ENCODE results near the gene ZNF444.
"Not testable (repeated sequence)": the region's sequence is repeated elsewhere in the genome, so short reads cannot be mapped to it uniquely, and the experiment has no call there.

Gene ZNF444

DNA sequence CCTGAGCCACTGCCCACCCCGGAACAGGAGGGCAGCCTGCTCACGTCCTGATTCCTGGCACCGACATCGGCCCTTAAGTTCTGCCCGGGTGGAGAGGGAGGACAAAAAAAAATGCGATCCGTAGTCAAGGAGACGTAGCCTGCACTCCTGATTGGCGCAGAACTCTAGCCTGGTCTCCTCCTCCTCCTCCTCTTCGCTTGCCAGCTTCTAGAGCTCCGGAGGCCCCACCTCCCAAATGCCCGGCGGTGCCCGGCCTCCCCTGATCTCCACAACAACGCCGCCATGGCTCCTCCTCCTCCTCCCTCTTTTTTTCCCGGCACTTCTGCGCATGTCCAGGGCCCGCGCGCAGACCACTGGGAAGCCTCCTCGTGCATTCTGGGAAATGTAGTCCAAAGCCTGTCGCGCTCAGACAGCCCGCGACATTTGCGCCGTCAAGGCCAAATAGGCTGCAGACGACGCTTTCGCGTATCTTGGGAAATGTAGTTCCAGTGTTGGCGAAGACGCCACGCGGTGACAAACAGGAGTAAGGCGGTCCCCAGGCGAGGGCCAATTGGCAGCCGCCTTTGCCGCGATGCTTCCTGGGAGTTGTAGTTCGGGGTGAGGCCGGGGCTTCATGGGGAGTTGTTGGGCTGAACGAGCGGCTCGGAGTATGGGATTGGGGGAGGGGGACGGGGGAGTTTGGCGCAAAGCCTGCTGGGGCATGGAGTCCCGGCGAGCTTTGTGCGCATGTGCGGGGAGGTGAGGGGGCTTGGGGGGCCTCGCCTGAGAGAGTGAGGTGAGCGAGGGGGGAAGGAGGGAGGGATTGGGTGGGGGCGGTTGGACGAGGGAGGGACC is at the start of gene ZNF444:
Gene ZNF444, plus strand, starts transcription at position 705 of the 834 bp plus-strand sequence. CDS start 5,625 bp downstream, outside the sequence.
- peak; percentile 99 for DNase-seq

DNA sequence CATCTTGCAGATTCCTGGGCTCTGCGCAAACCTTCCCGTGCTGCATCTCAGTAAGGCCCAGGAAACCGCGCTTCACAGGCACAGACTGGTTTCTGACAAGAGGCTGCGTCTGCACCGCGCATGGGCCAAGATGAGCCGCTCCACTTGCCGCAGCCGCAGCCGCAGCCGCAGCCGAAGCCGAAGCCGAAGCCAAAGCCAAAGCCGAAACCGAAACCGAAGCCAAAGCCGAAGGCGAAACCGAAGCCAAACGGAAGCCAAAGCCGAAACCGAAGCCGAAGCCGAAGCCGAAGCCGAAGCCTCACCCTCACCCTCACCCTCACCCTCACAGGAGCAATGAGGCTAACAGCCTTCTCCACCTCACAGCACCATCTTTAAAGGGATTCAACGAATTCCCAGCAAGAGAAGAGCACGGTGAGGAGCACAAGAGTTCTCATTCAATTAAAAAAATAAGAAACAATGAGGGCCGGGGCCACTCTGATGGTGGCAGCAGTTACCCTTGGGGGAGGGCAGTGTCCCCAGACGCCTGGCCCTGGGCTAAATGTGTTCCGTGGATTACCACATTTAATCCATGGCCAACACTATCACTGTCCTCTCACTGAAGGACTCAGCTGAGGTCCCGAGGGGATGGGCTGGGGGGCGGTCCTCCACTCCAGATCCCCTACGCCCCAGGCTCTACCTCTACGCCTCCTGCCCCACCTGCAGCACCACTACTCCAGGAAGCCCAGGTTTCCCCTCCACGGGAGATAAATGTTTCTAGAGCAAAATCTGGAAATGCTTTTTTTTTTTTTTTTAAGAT is 49.1 kb upstream of the ZNF444 start:
- peak; percentile 8 for DNase-seq

DNA sequence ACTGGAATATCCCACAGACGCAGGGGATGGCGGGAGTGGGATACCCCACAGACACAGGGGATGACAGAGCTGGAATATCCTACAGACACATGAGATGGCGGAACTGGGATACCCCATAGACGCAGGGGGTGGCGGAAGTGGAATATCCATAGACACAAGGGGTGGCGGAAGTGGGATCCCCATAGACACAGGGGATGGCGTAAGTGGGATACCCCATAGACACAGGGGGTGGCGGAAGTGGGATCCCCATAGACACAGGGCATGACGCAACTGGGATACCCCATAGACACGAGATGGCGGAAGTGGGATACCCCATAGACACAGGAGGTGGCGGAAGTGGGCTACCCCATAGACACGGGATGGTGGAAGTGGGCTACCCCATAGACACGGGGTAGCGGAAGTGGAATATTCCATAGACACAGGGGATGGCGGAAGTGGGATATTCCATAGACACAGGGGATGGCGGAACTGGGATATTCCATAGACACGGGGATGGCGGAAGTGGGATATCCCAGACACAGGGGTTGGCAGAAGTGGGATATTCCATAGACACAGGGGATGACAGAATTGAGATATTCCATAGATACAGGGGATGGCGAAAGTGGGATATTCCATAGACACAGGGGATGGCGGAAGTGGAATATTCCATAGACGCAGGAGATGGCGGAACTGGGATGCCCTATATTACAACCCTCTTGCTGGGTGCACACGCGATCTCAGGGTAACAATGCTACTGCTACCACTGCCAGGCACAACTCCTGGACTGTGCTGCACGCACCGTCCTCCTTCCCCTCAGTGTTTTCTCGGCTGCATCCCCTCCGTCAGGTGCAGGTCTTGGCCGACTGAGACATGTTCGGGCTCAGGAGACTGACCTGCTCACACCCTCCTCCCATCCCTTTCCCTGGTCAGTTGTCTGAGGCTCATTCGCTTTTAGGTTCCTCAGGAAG is 48.1 kb upstream of the ZNF444 start:
- no peak for DNase-seq

DNA sequence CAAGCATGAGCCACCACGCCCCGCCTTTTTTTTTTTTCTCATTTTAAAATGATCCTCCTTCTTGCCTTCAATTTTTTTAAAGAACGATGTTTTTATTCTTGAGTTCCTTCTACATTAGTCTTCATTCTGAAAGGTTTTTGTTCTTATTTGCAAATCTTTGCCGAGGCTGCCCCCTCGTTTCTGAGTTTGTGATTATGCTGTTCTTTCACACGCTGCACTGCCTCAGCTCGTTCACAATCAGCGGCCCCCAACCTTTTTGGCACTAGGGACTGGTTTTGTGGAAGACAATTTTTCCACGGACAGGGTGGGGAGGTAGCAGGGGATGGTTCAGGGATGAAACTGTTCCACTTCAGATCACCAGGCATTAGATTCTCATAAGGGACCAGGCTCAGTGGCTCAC is 46.6 kb upstream of the ZNF444 start:
- no peak for DNase-seq

DNA sequence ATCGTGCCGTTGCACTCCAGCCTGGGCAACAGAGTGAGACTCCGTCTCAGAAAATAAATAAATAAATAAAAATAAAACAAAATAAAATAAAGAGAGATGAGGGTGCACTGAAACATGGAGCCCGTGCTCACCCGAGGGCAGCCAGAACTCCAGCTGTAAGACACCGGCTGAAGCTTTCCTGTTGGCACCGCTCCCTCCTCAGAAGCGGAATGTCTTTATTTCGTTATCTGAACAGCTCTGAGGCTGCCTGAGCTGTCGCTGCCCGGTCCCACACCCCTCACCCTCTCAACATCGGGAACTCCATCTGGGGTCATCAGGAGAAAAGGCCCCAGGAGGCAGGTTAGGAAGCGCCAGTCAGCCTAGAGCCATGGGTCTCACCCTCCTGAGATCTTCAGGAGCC is 44.4 kb upstream of the ZNF444 start:
- no peak for DNase-seq

DNA sequence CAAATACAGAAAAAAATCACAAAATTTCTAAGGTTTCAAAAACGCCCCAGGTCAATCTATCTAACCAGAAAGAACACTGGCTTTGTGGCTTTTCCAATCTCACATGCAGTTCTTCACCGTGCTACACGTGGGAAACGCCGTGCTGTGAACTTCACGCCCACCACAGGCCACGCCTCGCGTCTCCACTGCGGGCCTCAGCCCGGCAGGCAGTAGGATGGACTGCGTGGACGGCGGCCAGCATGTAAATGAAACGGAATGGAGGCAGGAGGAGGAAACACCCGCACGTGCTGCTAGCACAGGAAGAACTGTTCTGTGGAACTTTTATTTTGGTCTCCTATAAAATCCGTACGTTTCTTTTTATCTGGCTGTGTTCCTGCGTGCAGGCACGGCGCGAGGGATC is 43.8 kb upstream of the ZNF444 start:
- no peak for DNase-seq

DNA sequence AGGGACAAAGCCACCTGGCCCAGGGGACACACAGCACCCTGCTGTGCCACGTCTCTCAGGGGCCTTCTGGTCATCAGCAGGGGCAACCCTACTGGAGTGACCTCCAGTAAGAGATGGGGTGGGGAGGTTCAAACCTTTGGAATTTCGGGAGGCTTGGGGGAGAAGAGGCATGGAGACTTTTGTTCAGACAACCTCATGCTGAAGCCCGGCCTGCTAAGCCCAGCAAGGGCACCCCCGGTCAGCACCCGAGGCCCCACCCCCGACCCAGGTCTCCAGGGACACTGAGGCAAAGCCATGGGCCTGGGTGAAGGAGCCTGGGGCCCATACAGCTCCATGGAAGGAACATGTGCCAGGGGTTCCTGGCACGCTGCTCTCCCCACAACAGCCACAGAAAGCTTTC is 43.3 kb upstream of the ZNF444 start:
- DNase-seq: no peak

DNA sequence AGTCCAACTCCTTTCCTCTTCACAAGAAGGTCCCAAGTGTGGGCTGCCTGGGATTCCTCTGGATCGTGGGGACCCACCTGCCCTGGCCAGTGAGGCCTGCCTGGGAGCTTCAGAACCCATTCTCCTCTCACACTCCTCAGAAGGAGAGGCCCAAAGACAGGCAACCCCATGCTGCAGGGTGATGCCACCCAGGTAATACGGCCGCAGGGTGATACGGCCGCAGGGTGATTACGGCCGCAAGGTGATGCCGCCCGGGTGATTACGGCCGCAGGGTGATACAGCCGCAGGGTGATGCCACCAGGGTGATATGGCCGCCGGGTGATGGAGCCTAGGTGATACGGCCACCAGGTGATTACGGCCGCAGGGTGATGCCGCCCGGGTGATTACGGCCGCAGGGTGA is 42.9 kb upstream of the ZNF444 start:
- not testable (repeated sequence) for DNase-seq

DNA sequence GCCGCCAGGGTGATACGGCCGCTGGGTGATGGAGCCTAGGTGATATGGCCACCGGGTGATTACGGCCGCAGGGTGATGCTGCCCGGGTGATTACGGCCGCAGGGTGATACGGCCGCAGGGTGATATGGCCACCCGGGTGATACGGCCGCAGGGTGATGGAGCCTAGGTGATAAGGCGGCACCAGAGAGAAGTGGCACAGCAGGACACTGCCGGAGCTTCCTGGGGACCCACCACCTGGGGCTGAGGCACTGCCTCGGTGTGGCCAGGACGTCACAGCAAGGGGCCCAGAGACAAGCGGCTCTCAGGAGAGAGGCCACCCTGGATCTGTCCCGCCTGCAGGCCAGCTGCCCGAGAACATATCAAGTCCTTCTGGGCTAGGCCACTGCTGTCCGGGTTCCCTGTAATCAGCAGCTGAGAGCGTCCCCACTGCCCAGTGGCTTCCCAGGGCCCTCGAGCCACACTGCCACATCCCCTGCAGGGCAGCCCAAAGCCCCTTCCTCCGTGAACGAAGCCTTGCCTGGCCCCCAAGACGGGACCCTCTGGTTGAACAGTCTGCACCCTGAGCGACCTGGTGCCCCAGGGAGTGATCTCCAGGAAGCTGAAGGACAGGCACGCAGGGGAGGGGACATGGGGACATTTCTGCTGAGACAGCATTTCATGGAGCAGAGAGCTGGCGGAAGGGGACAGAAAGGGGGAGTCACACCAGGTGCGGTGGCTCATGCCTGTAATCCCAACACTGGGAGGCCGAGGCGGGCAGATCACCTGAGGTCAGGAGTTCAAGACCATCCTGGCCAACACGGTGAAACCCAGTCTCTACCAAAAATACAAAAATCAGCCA is 42.1 kb upstream of the ZNF444 start:
- DNase-seq: no peak

DNA sequence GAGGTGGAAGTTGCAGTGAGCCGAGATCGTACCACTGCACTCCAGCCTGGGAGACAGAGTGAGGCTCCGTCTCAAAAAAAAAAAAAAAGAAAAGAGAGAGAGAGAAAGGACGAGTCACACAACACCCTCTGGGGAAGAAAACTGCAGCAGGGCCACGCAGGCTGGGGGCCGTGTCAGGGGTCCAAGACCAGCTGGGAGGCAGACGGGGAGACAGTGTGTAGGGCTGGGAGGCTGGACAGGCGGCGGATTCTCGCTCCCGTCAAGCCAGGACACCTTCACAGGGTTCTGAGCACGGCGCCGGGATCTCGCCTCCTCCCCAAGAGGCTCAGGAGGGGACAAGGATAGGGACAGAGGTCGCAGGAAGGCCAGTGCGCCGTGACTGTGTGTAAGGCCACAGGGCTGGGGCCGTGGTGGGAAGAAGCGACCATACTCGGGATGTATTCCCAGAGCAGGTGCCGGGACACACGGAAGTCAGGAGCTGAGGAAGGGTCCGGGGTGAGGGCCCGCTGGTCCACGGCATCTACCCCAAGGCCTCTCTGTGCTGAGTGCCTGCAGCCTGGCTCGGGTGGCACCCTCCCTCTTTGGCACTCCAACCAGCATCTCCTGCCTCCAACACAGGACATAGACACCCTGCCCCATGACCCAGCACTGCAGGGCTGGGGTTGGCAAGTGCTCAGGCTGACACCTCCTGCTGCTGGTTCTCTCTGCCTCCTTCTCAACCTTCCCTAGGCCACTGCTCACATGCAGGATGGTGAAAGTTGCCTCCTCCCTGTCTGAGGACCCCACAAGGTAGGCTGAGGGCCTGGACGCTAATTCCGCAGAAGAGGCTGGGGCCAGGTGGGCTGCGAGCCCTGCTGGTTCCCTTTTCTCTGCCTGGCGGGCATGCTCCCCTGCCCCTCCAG is 41.2 kb upstream of the ZNF444 start:
- DNase-seq: no peak

DNA sequence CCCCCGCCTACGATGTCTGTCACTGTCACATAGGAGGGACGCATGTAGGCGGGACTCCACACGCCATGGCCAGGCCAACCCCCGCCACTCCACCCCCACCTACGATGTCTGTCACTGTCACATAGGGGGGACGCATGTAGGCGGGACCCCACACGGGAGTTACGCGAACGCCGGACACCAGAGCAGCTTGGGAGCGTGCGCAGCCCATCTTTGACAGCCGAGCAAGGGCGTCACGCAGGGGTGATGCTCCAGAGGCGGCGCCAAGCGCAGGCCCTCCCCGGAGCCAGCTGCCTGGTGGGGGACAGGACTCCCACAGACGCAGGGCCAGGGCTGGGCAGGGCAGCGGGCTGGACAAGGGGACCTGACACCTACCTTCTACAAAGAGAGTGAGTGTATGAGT is 40.0 kb upstream of the ZNF444 start:
- DNase-seq: no peak

DNA sequence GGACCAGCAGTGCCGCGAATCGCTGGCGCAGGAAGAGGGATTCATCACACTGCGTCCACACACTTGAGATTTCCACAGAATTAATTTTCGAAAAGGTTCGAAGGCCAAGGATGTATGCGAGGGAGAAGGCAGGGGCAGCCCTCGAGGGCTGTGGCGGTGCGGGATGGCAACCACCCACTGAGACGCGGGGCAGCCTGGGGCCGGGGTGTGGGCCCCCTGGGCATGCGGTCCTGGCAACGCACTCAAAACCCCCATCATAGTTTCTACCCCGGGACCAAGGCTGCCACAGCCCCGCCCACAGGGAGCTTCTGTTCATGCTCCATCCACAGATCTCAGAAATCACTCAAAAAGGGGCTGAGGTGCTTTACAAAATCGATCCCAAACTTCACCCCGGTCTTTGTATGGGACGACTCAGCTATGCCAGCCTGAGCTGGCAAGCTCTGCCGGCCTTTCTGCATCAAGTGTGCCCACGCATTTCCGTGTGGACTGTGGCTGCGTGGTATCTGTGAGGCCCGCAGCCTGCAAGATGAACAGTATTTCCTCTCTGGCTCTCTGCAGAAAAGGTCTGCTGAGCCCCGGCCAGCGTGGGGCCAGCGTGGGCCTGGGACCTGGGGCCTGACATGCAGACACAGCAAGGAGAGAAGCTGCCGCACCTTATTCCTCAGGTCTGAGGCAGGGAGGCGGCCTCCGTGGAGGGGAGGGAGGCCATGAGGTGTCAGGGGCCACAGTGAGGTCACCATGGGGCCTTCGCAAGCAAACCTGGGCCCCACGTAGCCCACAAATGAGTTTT is 39.1 kb upstream of the ZNF444 start:
- DNase-seq: no peak

DNA sequence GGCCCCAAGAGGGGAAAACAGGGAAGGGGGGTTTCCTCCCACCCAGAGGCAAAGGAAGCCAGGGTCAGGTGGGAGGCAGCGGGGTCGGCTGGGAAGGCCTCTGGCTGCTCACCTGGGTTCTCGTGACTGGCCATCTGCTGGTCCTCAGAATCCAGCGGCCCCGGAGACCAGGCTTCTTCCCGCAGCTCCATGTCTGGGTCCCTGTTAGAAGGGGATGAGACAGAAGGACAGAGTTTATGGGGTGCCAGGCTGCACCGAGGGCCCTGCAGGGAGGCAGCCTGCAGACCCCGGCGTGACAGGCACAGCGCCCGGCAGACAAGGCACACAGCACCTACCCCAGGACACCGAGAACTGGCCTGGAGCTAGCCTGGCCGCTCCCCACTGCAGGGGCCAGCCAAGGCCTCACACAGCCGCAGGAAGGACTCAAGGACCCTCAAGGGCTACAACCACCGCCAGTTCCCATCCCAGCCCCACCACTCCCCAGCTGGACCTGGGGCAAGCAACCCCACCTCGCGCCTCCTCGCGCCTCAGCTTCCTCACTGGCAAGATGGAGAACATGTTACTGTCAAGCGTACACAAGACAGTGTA is 38.0 kb upstream of the ZNF444 start:
- DNase-seq: no peak

DNA sequence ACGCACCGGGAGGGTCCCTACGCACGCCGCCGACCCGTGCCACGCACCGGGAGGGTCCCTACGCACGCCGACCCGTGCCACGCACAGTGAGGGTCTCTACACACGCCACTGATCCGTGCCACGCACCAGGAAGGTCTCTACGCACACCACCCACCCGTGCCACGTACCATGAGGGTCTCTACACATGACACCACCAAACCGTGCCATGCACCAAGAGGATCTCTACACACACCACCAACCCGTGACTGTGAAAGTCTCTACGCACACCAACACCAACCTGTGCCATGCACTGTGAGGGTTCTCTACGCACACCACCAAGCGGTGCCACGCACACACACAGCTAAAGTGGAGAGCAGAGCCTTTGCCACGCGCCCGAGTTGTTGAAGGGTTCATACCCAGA is 36.7 kb upstream of the ZNF444 start:
- DNase-seq: no peak

DNA sequence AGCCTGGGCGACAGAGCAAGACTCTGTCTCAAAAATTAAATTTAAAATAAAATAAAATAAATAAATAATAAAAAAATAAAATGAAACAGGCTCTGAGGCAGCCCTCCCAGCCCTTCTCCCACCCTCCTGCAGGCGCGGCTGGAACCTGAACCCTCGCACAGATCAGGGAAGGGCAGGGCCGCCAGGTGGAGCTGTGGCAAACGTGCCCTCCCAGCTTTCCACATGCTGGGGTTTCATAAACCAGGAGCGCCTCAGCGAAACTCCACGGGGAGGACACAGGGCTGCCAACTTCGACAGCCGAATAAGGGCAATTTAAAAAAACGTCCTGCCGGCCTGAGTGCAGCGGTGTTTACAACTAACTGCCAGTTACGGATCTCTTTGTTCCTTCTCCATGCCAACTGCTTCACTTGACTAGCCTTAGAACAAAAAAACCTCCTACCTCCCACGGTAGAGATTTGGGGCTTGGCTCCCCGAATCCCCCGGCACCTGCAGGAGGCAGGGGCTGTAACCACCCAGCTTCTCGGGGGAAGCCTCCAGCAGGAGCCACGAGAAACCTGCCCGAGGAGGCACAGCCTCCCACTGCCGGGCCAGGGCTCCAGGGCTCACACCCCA is 35.9 kb upstream of the ZNF444 start:
- no peak for DNase-seq

DNA sequence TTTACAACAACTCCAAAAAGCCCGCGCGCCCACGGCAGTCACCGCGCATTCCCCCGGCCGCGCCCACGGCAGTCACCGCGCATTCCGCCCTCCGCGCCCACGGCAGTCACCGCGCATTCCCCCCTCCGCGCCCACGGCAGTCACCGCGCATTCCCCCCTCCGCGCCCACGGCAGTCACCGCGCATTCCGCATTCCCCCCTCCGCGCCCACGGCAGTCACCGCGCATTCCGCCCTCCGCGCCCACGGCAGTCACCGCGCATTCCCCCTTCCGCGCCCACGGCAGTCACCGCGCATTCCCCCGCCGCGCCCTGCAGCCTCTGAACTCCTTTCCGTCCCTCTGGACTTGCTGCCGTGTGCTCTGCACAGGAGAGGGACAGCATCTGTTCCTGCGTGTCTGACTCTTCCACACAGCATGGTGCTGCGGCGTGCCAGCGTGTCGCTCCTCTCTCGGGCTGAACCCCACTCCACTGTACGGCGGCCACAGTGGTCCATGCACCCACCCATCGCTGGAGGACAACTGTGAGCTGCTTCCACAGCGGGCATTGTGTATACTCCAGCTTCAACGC is 35.2 kb upstream of the ZNF444 start:
- DNase-seq: not testable (repeated sequence)

DNA sequence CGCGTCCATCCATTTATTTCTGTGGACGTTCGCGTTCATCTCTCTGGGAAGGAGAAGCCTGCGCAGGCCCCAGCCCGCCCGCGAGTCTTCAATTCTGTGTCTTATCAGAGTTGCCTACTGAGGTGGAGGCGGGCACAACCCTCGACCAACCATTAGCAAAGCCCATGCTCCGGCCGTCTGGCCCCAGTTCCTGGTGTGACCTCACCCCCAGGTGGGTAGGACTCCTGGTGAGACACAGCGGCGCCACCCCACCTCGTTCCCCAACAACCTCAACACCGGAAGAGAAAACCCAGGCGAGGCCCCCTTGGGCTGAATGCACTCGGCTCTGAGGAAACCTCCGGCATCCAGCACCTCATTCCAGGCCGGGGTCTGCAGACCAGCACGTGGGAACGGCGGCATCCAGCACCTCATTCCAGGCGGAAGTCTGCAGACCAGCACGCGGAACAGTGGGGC is 34.7 kb upstream of the ZNF444 start:
- DNase-seq: no peak

DNA sequence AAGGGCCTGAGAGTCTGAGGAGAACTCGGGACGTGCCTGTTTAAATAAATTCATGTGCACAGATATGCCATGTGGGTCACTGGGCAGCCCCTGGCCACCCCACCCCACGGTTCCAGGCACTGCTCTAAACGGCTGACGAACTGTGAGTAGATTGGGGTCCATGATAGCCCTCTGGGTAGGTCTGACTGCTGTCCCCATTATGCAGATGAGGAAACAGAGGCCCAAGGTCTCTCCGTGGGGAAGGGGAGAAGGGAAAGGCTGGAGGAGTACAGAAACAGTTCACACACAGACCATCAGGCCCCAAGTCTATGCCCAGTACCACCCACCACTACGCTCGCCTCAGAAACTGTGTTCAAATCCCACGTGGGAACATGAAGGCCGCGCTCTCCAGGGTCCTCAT is 34.1 kb upstream of the ZNF444 start:
- no peak for DNase-seq

All from NCI-H510A treated with DMSO at 0.1 percent for 48 hours (cell line).